Limb (tissue), 2 donors: ENCODE data around the gene CCDC88C.

ENCODE experiments used
- DNase-seq, 2 donors: peaks; one replicate each; pipeline ENCODE4 v3.0.0-alpha.2; 2016; ENCODE audit errors: extremely low spot score in 2 of 2

The CCDC88C gene

DNA sequence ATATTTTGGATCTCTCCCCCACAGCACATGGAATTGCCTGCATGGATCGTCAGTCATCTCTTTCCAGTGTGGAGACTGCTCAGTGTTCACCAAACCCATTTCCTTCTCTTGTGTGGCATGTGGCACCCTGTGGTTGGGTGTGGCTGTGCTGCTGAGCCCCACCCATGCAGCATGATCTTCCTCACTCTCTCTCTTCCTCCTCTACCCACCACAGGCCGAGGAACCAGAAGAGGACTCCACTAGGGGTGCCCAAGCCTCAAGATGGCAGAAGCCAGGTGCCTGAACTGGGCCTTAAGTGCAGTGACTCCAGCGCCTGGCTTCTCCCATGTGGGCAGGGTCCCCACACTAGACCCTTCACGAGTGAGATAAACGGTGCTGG, 106.3 kb downstream of the CCDC88C start:
- DNase-seq, result no peak

- DNase-seq, result no peak
These were observed 106.9 kb downstream of the CCDC88C start for GRCh38 chr14:91310606-91311283.

- no peak for DNase-seq
These were observed 107.8 kb downstream of the CCDC88C start for GRCh38 chr14:91309756-91310280.

GRCh38 chr14:91308337-91308736, 109.3 kb downstream of the CCDC88C start:
- no peak for DNase-seq

DNA sequence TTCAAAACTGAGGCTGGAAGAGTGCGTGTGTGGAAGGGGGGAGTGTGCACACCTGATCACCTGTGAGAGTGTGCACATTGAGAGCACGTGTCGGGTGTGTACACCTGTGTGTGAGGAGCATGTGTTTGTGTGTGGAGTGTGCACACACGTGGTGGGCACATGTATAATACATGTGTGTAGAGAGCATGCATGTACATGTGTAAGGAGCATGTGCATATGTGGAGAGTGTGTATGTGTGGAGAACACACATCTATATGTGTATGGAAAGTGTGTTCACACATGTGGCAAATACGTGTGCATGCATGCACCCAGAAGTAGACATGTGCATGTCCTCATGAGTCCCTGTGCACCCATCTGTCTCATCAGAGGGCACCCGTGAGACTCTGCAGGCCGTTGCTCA, 110.0 kb downstream of the CCDC88C start:
- DNase-seq, result no peak

GRCh38 chr14:91307046-91307445, 110.6 kb downstream of the CCDC88C start:
- no peak for DNase-seq

DNA sequence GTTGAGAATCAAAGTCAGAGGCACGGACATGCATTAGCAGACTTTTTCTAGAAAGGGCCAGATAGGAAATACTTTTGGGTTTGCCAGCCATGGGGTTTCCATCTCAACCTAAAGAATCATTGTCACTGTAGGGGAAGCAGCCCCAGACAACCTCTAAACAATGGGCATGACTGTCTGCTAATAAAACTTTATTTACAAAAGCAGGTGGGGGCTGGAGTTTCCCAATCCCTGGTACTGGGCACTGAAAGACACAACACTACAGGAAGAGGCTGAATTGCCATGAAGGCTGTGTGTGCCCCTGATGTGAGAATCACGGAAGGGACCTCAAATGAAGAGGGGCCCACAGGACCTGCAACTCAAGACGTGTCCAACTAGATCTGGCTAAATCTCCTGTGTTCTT, 111.1 kb downstream of the CCDC88C start:
- no peak for DNase-seq

DNA sequence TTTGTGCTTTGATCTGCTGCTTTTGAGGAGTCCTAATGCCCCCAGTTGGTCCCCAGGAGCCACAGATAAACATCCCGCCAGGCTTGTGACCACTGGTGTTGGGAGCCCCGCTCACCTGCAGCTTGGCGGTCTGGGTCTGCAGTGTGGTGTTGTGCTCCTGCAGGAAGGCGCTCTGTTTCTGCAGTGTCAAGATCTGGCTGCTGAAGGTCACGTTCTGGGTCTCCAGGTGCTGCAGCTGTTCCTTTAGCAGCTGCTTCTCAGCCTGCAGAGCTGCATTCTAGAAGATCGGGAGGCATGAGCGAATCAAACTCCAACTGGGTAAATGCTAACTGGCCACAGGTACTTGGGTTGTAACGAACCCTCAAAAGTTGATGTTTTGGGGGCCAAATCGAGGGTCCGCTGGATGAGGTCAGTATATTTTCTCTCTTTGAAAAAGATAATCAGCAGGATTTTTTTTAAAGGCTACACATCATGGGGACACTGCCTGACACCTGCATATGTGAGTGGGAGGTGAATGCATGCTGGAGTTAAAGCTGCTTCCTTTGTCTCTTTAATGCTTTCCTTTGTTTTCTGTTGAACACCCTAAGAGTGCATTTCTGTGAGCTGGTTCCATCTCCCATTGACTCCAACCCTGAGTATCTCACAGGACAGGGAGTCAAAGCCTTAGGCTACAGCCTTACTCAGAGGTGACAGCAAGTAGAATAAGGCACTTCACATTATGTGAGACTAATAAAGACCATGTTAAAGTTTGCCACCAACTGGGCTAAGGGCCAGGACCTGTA, 111.8 kb downstream of the CCDC88C start:
- no peak for DNase-seq

- DNase-seq, result no peak
These were observed 113.7 kb downstream of the CCDC88C start for GRCh38 chr14:91303924-91304229.

- peak in 1 of 2 donors; percentile 74 for DNase-seq
These were observed 114.3 kb downstream of the CCDC88C start for GRCh38 chr14:91303091-91303923.

DNA sequence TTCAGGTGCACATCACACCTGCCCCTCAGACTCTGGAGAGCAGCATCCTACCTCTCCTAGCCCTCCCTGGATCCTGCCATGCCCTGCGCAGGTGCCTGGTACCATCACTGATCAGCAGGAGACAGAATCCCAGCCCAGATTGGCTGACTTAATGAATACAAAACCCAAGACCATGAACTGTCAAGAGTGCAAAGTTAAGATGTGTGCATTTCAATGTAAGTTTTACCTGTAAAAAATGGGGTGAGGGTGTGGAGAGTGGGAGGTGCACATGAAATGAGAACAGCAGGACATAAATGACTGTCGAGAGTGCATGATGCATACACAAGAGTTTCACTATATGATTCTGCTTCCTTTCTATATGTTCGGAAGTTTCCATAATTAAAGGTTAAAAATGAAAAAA, 115.2 kb downstream of the CCDC88C start:
- DNase-seq, result no peak

DNA sequence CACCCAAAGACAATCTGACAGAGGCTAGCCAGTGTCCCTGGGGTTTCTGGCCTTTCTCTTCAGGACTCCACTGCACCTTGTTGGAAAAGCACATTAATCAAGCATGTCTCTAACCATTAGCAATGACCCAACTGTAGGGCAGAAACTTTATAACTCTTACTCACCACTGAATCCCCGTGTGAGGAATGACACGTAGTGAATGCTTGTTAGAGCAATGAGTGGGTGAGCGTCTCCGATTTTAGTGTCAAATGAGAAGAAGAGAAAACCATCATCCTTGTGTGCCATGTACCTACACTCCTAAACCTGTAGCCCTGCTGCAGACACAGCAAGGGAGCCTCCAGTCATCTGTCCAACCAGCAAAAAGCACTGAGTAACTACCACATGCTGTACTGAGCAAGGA, 116.7 kb downstream of the CCDC88C start:
- DNase-seq, result no peak

- DNase-seq, result no peak
These were observed 117.2 kb downstream of the CCDC88C start for GRCh38 chr14:91300283-91300895.

DNA sequence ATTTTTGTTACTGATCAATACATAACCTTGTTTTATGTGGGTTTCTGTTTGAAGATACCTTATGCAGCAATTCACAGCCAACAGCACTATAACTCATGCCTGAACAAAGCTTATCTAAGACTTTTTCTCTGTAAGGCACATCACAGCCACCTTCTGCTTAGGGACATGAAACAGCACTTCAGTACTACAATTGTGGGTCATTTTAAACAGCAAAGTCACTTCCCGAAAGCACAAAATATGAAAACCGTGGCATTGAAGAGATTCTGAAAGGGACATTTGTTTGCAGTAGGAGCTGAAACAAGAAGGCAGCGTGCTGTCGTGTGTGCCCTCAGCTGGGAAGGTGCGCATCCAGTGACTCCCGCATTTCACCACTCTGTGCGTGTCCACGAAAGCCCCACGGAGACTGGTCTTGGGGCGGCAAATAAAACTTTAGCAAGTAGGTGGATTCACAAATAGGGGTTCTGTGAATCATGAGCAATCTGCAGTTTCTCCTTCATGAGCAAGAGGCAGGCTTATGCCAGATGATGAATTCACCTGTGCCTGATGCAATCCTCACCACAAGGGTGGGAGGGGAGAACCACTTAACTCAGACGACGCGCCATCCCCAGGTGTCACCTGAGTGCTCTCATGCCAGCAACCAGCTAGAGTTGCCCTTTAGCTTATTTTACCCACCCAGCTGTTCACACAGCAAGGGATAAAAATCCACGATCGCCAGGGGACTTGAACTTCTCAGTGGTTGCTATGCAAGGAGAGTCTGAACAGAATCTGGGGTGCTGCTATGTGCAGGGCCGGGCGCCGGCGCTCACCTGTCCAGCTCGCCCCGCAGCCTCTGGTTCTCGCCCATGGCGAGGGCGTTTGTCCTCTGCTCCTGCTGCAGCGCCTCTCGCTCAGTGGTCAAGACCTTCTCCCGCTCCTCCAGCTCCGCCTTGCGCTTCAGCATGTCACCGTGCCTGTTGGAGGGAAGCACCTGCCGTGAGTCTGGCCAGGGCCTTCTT, 118.2 kb downstream of the CCDC88C start:
- no peak for DNase-seq

- no peak for DNase-seq
These were observed 119.0 kb downstream of the CCDC88C start for GRCh38 chr14:91298576-91298975.

DNA sequence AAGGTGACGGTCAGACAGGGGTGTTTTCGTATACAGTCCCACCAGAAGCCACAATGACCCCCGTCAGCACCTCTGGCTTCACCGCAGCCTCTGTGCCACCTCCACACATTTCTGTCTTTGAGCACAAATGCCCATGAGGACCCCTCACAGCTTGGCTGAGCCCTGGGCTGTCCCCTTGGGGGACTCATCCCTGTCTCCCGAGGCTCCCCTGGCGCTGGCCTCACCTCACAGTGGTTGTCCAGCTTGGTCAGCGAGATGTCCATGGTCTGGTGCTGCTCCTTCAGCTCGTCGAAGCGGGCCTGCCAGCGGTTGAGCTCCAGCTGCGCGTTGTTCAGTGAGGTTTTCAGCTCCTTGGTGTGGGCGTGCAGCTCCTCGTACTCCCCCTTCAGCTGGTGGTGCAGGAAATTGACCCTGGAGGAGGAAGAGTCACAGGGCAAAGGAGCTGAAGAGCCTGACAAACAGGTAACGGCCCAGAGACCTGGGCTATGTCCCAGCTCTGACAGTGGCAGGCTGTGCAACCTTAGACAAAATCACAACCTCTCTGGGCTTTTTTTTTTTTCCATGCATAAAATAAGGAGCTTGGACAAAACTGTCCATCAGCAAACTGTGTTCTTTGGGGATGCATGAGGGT, 120.4 kb downstream of the CCDC88C start:
- no peak for DNase-seq

GRCh38 chr14:91295851-91296796, 121.5 kb downstream of the CCDC88C start:
- no peak for DNase-seq

- DNase-seq, result no peak
These were observed 122.3 kb downstream of the CCDC88C start for GRCh38 chr14:91295276-91295845.

DNA sequence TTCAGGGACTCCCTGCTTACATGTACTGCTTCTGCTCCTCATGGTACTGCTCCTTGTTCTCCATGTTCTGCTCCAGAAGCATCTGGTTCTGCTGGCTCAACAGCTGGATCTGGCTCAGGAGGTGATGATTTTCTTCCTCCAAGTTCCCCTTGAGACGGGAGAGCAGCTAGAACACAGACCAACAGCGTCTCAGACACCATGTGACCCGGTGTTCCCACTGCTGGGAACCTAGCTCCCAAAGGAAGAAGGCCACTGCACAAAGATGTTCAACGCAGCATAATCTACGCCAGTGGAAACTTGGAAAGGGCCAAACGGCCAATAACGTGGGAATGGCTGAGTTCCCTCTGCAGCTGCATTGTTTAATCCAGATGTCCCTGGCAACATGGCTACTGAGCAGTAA, 123.5 kb downstream of the CCDC88C start:
- DNase-seq, result no peak
